ENCODE data around the gene PDZK1.
"Not testable (repeated sequence)": the region's sequence is repeated elsewhere in the genome, so short reads cannot be mapped to it uniquely, and the experiment has no call there.

GRCh38 chr1:145673217-145673616, 34.0 kb downstream of the PDZK1 start:
- TF ChIP-seq EZH2 (IDR thresholded peaks at IDR 0.05; ENCODE audit: low read depth, low read length, severe bottlenecking); CTCF (IDR thresholded peaks at IDR 0.05; ENCODE audit: control extremely low read depth in 1 of 3, insufficient read depth in 1 of 3, low read depth in 1 of 3, low read length in 3 of 3); POLR2A (IDR thresholded peaks at IDR 0.05; ENCODE audit: control extremely low read depth in 1 of 2, low read depth in 2 of 2, low read length in 2 of 2); EP300 (IDR thresholded peaks at IDR 0.05; ENCODE audit: borderline replicate concordance in 1 of 2, low read depth in 2 of 2, low read length in 2 of 2): not testable (repeated sequence)
